ENCODE results near the gene COMMD3.
"Not testable (repeated sequence)": the region's sequence is repeated elsewhere in the genome, so short reads cannot be mapped to it uniquely, and the experiment has no call there.

Gene COMMD3

DNA sequence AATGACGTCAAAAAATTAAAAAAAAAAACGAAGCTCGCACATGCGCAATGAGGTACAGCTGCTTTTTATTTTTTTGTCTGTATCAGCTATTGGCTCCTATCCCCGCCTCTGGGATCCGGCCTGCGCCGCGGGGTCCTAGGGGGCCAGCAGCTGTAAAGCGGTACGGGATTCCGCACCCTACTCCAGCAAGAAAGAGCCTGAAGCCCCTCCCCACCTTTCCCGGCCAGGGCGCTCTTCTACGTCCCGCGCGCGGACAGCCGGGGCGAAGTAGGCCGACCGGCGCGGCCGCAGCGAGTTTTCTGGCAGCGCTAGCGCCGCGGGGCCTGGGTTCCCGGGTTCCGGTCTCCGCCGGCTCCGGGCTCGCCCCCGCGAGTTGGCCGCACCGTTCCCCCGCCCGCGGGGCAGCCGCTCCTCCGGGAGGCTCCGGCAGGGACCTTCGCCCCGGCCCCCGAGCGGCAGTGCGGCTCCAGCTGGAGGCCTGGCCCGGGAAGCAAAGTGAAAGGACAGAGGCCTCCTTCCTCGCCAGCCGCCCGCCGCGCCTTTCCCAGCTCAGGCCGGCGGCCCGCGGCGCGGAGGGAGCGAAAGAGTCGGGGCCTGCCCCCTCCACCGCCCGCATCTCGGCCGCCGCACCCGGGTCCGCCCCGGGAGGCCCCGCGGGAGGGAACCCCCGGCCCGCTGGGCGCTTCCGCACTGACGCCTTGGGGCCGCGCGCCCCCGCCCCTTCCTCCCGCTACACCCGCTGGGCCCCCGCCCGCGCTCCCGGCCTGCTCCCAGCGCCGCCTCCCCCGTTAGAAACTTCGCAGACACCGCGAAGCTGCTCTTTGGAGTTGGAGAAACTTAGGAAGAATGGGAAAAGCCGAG is 24.4 kb downstream of the COMMD3 start:
- peak; percentile 69 for DNase-seq

DNA sequence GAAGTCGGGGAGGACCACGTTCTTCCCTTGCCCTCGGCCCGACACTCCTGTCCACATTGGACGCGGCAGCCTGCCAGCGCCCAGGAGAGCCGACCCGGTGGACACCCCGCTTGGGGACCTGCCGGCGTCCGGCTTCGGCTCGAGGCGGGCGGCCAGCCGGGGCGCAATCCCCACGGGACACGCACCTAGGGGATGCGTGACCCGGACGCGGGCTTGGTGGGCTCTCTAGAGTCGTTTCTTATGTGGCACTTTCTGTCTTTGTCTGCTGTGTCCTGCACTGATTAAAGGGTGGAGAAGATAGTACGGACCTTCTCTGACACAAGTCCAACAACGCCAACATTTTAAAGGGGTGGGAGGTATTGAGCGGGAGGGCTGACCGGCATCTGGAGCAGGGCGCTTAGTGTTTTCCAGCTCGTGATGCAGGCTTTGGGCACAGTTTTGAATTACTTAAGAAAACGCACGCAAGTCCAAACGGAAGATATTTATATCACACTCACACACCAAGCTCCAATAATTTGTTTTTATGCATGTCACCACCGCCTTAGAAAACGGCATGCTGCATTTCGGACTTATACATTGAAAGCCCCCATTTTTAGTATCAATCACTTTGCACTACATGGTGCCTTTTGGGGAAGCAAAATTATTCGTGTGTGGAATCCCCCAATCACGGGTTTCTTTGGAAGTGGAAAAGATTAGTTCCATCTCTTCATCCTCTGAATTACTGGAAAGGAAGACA is 25.2 kb downstream of the COMMD3 start:
- peak; percentile 6 for DNase-seq

DNA sequence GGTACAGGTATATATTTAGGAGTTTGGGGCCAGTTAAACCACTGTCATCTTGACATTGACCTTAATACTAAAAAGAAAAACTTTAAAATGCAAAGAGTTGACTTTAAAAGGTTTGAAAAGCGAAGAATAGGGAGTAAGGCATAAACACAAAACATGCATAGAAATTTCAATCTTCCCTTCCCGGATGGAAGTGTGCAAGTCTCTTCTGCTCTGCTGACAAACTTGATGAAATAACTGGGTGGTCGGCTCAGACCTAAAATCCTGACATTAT is 25.7 kb downstream of the COMMD3 start:
- DNase-seq: no peak

DNA sequence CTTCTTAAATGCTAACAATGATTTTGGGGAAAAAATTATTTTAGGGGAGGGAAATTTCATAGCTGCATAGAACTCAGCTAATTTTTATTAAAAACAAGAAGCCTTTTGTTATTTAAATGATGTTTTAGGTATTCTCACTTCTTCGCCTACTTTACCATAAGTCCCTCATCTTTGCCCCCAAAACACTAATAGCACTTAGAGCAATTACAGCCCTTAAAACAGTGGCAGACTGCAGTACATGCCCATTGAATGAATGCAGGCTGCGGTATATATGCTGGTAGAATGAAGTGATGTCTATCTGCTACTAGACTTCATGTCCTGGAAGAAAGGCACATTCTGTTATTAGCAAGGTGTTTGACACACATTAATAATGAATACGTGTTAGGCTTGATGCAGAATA is 26.2 kb downstream of the COMMD3 start:
- no peak for DNase-seq

DNA sequence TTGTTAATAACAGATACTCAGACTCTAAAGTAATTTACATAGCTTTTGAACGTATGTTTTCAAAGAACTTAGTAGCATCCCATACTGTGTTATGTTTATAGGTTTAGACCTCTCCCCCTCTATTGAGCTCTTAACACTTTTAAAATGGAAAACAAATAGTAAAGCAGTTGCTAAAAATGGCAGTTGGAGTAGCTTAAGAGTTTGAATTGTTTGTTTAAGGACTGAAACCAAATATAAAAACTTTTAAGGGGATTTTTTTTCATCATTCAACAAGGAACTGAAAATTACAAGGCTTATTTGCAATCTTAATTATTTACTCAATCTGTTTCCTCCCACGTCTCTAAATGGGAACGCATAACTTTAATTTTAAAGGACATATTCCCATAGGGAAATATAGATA is 27.5 kb downstream of the COMMD3 start:
- no peak for DNase-seq

DNA sequence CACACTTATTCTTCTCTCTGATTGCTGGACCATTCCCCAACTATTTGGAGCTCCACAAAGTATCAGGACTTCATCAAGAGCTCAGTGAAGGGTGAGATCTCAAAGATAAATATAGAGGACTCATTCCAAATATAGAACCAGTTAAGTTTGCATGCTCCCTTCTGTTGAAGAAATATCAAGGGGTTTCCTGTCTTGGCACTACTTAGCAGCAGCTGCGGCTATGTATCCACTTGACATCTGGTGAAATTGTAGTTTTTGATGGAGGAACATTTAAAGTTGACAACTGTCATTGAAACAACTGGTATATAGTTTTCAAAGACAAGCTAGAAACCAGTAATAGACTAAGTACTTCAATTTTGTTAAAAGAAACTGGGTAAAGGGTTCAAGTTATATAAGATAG is 28.1 kb downstream of the COMMD3 start:
- no peak for DNase-seq

DNA sequence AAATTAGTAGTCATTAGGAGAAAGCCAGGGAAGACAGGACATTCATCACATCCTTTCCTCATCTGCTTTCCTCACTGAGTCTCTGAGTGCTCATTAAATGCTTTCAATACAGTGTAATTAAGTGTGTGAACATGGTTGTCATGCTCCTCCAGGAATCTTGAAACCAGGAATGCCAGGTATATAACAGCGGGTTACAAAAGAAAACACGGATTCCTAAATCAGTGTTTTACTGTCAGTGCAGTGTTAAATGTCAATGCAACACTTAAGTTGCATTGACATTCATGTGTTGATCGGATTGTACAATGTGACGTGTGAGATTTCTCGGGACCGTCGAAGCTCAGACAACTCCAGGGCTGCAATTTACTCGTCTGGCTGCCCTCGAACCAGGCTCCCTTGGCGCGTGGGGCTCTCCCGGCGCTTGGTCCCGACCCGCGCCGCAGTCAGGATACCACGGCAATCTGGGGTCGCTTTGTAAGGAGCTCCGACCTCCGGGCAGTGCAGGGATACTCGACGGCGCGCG is 28.7 kb downstream of the COMMD3 start:
- no peak for DNase-seq

DNA sequence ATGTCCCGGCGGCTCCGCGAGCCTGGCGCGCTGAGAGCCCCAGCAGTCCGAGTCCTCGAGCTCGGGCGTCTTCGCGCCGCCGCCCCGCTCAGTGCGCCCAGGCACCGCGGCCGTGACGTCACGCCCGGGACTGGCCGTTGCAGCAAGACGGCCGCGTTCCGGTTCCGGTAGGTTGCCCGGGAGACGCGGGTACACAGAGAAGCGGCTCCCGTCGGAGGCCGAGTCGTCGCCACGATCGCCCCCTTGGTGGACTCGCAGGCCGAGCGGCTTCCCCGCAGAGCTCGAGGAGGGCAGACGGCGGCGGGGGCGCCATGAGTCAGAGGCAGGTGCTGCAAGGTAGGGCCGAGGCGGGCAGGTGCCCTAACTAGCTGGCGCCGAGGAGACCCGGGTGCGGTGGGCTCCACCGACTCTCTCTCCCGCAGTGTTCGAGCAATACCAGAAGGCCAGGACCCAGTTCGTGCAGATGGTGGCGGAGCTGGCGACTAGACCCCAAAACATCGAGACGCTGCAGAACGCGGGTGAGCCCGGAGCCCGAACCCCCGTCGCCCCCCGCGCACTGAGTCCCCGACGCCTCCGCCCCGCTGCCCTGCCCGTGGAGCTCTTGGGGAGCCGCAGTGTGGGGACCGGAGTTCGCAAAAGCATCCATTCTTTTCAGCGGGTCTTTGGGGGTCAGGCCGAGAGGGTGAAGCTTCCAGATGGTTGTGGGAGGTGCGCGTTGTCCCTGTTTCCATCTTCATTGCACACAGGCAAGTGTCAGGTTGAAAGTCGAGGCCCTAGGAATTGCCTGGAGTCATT is 29.3 kb downstream of the COMMD3 start, which contains the start of gene SPAG6:
Gene SPAG6, plus strand, starts transcription at position 196 of the 795 bp plus-strand sequence. Its CDS starts 116 bp downstream, at position 312.
- peak; percentile 82 for DNase-seq

DNA sequence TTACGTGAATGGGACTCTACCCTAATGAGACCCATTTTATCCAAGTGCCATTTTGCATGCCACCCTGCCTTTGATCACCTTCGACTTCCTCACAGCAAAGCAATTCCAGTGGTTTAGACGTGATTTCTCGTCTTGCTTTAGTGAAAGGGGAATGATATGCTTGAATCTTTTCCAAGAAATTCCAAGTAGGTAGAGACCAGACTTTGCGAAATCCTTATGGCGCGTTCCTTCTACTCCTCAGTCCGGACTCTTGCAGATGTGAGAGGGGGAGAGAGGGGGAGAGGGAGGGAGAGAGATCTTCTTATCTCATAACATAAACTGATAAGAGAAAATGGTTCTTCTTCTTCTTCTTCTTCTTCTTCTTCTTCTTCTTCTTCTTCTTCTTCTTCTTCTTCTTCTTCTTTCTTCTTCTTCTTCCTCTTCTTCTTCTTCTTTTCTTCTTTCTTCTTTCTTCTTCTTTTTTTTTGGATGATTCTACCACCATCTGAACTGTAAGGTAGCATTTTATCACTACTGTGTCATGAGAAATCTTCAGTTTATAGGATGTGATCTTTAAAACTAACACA is 30.0 kb downstream of the COMMD3 start:
- DNase-seq: no peak

DNA sequence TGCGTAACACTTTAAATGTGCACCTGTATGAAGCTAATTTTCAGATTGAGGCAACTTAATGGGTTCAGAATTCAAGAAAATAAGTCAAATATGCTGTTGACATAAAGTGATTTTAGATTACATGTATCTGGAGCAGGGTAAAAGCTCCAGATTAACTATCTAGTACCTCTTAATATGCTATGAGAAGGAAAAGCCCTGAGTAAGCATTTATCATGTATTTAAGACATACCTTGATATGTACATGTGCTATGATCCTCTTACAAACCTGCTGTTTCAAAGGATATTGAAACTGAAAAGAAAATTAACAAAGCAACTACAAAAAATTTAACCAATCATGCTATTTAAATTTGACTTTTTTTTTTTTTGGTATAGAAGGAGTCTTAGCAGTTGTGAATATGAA is 33.6 kb downstream of the COMMD3 start:
- no peak for DNase-seq

DNA sequence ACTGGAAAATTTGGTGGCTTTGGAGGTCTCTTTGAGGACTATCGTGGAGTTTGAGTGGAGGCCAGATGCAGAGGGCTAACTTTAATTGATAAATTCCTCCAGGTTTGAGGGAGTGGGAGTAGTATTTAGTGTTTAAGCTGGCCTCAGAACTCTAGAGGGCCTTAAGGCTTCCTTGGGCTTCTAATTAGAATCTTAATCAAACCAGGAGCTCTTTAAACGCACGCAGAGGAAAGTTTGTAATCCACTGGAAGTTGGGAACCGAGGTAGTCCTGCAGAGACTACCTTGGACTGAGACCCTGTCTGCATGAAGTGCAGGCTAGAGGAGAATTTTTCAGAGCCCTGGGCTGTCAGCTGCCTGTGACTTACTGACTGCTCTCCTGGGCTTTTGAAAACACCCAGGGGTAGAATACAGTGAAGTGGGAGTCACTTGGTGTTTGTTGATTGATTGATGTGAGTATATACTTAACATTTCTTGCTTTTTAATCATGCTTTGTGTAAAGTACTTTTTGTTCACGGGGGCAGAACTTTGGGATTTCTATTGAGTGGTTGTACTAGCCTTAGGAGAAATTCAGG is 35.0 kb downstream of the COMMD3 start:
- no peak for DNase-seq

DNA sequence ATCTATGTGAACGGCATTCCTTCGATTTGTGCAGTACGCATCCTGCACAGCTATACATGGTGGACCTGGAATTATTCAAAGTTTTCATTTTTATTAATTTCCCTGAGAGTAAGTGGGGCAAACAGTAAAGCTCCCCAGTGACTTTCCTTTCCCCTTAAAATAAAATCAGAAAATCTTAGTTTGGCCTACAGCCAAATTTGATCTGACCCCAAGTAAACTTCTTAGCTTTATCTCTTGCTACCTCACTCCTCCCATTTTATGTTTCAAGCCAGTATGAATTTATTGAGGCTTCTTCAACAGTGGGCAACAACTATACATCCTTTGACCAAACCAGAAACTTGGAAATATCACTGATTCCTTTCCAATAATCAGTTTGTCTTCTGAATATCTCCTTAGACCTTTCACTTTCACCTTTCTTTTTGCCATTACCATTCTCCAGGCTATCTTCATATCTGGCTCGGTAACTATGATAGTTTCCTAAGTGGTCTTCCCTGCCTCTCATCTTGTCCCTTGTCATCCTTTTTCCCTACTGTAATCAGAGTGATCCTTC is 40.2 kb downstream of the COMMD3 start:
- no peak for DNase-seq

DNA sequence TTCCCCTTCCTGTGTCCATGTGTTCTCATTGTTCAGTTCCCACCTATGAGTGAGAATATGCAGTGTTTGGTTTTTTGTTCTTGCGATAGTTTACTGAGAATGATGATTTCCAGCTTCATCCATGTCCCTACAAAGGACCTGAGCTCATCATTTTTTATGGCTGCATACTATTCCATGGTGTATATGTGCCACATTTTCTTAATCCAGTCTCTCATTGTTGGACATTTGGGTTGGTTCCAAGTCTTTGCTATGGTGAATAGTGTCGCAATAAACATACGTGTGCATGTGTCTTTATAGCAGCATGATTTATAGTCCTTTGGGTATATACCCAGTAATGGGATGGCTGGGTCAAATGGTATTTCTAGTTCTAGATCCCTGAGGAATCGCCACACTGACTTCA is 41.6 kb downstream of the COMMD3 start:
- not testable (repeated sequence) for DNase-seq

DNA sequence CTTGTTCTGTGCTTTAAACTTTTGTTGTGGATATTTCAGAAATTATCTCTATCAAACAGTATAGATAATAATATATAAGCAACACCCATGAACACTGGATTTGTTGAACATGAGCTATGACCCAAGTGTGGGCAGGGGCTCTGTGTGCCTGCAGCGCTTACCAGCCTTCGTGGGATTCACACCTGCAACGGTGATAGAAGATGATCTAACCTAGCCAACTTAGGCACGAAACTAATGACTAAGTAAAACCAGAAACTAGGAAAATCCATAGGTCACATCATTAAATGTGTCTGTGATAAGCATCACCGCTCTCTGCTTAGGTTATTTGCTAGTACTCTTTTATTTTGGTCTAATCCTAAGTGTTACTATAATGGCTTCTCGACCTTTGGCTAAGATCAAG is 47.1 kb downstream of the COMMD3 start:
- DNase-seq: no peak

DNA sequence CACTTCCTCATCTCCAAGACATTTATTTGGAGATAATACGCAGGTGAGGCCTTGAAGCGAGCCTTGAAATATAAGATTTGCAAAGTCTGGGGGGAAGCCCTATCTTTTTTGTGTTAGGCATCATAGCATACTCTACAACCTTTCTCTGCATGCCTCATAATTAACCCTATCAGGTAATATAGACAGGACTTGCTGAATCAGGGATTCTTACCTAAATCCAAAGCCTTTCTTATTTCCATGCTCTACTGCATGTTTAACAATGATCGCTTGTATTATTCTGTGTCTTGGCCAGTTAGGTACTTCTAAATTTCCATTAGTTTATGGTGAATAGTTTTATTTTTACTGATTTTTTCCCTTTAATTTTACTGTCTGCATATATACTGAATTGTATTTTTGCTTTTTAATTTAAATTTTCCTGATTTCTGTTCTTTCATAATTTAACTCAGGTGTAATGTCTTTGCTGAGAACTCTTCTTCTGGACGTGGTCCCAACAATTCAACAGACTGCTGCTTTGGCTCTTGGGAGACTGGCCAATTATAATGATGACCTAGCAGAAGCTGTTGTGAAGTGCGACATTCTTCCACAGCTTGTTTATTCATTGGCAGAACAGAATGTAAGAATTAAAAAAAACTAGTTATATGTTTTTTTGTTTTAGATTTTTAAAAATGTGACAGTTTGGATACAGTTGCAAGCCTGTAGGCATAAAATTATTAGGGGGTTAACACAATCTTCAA is 48.4 kb downstream of the COMMD3 start:
- no peak for DNase-seq

DNA sequence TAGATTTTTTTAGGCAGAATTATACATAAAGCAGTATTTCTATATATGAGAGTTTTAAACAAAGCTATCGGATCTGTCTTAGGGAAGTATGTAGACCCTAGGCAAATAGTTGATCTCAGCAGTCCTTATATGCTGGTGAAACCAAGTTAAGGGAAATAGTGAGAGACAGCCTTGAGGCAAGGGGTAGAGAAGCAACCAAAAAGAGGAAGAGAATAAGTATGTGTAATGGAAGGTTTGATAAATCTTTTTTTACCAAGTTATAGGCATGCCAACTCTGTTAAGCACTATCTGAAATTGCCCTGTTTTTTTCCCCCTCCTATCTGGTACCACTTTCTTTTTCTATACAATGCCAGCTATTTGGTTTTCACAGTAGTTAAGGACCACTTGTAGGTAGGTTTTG is 49.0 kb downstream of the COMMD3 start:
- DNase-seq: no peak

DNA sequence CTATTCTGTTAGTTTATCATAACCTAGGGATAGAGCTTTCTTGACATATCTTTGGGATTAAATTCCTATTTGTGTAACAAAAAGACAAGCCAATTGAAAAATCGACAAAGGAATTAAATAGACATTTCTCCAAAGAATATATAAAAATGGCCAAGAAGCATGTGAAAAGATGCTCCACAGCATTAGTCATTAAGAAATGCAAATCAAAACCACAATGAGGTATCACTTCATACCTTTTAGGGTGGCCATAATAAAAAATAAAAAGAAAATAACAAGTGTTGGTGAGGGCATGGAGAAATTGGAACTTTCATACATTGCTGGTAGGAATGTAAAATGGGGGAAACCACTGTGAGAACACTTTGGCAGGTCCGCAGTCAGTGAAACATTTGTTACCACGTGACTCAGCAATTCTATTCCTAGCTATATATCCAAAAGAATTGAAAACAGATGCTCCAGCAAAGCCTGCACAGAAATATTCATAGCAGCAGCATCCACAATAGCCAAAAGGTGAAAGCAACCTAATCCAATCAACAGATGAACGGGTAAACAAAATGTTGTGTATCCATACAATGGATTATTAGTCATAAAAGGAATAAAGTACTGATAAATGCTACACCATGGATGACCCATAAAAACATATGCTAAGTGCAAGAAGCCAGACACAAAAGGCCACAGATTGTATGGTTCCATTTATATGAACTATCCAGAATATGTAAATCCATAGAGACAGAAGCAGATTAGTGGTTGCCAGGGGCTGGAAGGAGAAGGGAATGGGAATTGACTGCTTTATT is 49.7 kb downstream of the COMMD3 start:
- DNase-seq: no peak

DNA sequence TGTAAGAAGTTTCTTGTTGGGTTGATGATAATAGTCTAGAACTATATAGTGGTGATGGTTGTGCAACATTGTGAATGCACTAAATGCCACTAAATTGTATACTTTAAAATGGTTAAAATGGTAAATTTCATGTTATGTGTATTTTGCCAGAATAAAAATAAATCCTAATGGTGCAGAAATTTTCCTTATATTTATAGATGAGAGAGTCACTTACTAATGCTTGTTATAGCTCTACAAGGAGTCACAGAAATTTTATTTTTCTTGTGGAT is 50.2 kb downstream of the COMMD3 start:
- DNase-seq: no peak

DNA sequence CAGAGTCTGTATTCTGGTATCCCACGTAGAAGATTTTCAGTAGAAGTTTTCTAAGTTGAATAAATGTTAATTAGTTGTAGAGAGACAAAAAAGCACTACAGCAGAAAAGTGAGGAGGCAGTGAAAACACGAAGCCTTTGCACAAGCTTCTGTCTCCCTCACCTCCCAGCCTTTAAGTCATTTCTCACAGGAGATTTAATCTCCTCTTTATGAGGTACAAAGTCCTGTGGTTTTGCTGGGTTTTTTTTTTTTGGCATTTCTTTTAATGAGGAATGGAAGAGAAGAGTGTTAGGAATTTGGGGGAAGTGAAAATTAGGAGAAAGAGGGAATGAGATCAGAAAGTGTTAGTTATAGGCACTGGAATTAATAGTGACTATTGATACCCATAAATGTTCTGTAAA is 50.6 kb downstream of the COMMD3 start:
- no peak for DNase-seq

DNA sequence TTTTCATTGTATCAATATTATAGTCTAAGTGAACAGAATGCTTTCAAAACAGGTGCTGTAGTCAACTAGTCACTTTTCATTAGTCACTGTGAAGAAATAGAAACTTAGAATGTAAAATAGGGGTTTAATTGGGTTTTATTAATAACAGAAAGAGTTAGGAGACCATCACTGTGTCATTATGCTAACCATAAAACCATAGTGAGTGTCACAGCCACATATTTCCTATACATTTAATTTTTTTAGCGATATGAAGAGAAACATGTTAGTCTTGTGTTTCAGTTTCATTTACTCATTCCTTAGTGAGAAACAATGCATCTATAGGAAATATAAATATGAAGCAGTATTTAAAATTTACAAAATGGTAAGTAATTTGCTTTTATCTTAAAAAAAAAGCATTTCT is 51.3 kb downstream of the COMMD3 start:
- no peak for DNase-seq

DNA sequence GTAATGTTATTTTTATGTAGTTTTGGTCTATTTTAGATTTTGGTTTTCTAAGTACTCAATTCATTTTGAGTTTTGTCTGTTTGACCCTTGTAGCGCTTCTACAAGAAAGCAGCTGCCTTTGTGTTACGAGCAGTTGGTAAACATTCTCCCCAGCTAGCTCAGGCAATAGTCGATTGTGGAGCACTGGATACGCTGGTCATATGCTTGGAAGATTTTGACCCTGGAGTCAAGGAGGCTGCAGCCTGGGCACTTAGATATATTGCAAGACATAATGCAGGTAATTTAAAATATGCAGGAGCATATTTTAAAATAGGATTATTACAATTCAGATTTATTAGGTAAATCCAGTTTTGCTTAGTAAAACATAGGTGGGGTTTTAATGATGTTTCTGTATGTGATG is 52.2 kb downstream of the COMMD3 start:
- DNase-seq: no peak

Data from CD4-positive, alpha-beta T cell treated with Interferon gamma for 1 hour (primary cell).